Astrocyte of the cerebellum (primary cell): ENCODE measurements around the gene GAD1.
A peak's percentile ranks its signal among the peaks of the same experiment; 100 is the strongest.

Experiments
- DNase-seq: peaks from one replicate; pipeline ENCODE4 v3.0.0-alpha.2; 2011; ENCODE audit warnings: low read depth
- H3K4me3 ChIP-seq: 2 replicates; pipeline ENCODE4 v1.5.1; 2011; ENCODE audit warnings: mild to moderate bottlenecking, low read depth, low read length, moderate library complexity
- in situ Hi-C: cut with HindIII; loops from 2 replicates; pipeline ENCODE4 v1.10.0; 2017; ENCODE audit warnings: low sequenced_read_pairs
- TF ChIP-seq, protein P1 (sequence below): IDR thresholded peaks from 2 replicates; pipeline ENCODE4 v1.5.1; 2012; ENCODE audit warnings: low read length, low read depth, moderate library complexity, mild to moderate bottlenecking; ENCODE audit errors: missing control alignments

GAD1 gene

DNA sequence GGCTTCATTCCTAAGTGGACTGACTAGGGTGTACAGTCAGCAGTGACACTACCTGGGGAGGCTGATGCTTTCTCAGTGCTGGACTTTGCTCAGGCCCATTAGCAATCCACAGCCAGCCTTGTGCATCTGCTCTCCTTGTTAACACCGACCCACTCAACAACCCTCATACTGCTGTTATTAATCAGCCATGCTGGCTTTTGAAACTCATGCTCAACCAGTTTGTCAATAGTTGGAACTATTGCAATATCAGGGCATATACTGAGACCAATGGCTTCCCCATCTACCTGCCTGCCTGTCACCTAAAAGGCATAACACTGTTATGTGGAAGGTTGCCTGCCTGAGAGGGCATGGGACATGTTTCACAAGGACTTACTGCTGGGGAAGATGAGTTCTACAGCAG is 39.4 kb downstream of the GAD1 start:
- in situ Hi-C loops: no loop called here
- no peak overlapping the region for H3K4me3 ChIP-seq
- TF ChIP-seq, protein P1, sequence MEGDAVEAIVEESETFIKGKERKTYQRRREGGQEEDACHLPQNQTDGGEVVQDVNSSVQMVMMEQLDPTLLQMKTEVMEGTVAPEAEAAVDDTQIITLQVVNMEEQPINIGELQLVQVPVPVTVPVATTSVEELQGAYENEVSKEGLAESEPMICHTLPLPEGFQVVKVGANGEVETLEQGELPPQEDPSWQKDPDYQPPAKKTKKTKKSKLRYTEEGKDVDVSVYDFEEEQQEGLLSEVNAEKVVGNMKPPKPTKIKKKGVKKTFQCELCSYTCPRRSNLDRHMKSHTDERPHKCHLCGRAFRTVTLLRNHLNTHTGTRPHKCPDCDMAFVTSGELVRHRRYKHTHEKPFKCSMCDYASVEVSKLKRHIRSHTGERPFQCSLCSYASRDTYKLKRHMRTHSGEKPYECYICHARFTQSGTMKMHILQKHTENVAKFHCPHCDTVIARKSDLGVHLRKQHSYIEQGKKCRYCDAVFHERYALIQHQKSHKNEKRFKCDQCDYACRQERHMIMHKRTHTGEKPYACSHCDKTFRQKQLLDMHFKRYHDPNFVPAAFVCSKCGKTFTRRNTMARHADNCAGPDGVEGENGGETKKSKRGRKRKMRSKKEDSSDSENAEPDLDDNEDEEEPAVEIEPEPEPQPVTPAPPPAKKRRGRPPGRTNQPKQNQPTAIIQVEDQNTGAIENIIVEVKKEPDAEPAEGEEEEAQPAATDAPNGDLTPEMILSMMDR: no peak
- no peak for DNase-seq

DNA sequence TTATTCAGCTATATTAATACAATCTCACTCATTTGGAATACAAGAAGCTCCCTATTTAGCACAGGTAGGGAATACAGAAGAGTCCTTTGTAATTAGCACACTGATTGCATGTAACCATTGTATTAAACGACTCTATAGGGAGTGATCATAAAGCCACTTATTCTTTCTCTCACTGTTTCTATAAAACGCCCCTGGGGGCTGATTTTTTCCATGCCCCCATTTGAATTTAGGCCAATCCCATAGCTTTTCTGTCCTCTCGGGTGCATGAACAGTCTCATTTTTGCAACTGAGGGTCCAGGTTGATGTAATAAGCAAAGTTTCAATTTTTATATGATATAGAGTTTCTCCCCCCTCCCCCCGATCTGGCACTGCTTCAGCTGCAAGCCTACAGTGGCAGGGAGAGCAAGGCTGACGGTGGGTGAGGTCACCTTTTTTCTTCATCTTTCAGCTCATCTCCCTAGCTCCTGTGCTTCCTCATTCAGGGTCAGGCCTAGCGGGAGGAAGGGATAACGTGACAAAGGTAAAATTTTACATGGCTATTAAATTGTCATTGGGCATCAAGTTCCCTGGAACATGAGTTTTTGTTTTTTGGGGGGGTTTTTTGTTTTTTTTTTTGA is 45.7 kb downstream of the GAD1 start:
- no peak overlapping the region for H3K4me3 ChIP-seq
- in situ Hi-C loops: no loop called here
- DNase-seq: no peak
- TF ChIP-seq, protein P1: no peak

DNA sequence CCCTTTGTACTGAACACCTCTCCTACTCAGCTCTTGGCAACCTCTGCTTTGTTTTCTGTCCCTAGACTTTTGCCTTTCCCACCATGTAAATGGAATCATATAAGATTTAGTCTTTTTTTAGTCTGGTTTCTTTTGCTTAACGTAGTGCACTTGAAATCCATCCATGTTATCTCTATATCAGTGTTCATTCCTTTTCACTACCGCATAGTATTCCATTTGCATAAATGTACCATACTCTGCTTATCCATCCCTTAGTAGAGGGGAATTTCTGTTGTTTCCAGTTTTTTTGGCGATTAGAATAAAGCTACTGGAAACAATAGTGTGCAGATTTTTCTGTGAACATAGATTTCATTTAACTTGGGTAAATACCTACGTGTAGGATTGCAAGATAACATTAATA is 46.4 kb downstream of the GAD1 start:
- DNase-seq: no peak
- TF ChIP-seq, protein P1: no peak
- H3K4me3 ChIP-seq: no peak overlapping the region
- in situ Hi-C loops: no loop called here

DNA sequence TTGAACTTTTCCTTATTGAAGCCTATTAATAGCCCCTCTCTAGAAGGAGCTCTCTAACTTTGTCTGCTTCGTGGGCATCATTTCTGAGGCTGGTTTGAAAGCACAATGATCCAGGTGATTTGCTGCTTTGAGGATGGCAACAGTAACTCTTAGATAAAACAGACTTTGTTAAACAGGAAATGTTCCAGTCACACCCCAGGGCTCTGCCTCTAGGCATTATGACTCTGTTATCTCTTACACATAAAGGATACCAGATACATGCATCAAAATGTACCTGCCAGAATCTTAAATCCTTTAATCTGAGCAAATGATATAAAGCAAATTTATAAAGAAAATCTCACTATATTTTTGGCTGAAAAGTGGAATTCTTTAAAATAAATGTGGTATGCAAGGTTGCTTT is 52.3 kb downstream of the GAD1 start:
- in situ Hi-C loops: no loop called here
- TF ChIP-seq, protein P1: no peak
- DNase-seq: no peak
- no peak overlapping the region for H3K4me3 ChIP-seq

DNA sequence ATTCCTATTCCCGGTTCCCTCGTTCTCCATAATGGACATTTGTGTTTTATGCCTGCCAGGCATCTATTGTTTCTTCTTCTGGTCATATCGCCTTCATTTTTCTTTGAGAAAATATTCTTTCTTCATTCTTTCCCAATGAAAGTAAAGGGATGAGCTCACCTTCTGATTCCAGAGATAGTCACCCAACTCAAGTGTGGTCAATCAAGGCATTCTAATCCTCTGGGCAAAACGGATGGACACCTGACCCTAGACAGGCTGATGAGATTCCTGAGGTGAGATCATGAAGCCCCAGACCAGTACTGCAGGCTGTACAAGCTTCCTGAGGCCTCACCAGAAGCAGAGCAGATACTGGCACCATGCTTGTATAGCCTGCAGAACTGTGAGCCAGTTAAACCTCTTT is 52.8 kb downstream of the GAD1 start:
- no peak for DNase-seq
- TF ChIP-seq, protein P1: no peak
- in situ Hi-C loops: no loop called here

DNA sequence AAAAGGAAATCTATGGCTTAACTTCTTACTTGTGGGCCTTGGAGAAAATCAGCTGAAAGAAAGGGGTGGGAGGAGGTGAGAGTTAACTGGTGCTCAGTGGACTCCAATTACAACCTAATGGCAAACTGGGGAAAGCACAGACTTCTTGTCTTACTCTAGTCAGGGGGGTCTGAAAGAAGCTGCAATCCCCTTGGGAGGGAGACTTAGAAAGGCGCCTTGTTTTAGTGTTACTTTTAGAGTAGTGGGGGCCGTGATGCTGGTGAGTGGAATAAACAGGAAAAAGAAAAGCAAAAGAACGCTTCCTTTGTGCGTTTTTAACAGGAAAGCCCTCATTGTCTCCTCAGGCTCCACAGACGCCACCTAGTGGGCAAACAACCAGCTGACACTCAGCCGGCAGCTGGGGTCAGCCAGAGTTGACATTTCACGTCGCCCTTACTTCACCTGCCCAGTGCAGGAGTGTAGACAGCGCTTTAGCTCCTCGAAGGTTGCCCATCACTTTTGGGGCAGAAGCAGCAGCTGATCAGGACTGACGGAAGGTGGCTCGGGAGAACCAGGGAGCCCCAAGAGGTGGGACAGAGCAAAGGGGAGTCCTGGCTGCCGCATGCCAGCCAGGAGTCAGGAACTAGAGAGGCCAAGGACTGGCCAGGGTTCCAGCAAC is 56.5 kb downstream of the GAD1 start:
- no peak overlapping the region for H3K4me3 ChIP-seq
- peak; percentile 39 for DNase-seq
- TF ChIP-seq, protein P1: peak; percentile 95
- in situ Hi-C loops: no loop called here

More for the DNA sequence above, 52.8 kb downstream of the GAD1 start:
- H3K4me3 ChIP-seq: no peak overlapping the region
